ENCODE measurements around the gene KCNH1.

GRCh38 chr1:210747890-210748289, 386.1 kb downstream of the KCNH1 start:
- TF ChIP-seq, protein P1, sequence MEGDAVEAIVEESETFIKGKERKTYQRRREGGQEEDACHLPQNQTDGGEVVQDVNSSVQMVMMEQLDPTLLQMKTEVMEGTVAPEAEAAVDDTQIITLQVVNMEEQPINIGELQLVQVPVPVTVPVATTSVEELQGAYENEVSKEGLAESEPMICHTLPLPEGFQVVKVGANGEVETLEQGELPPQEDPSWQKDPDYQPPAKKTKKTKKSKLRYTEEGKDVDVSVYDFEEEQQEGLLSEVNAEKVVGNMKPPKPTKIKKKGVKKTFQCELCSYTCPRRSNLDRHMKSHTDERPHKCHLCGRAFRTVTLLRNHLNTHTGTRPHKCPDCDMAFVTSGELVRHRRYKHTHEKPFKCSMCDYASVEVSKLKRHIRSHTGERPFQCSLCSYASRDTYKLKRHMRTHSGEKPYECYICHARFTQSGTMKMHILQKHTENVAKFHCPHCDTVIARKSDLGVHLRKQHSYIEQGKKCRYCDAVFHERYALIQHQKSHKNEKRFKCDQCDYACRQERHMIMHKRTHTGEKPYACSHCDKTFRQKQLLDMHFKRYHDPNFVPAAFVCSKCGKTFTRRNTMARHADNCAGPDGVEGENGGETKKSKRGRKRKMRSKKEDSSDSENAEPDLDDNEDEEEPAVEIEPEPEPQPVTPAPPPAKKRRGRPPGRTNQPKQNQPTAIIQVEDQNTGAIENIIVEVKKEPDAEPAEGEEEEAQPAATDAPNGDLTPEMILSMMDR (IDR thresholded peaks at IDR 0.05) = no peak
- TF ChIP-seq POLR2A (IDR thresholded peaks at IDR 0.05) (no peak), EP300 (IDR thresholded peaks at IDR 0.05) (no peak)
